Nephron (organoid): ENCODE measurements around the gene MKNK2.

ENCODE experiments used
- H3K27ac Mint-ChIP-seq, 3 experiments: 2 replicates each; pipeline ENCODE4 v1.8.0; 2020; ENCODE audit warnings: mixed read lengths in 3 of 3, mild to moderate bottlenecking in 2 of 3, moderate library complexity in 1 of 3
- H3K27me3 Mint-ChIP-seq: 2 replicates; pipeline ENCODE4 v1.8.0; 2021; ENCODE audit warnings: low read depth, mild to moderate bottlenecking, moderate library complexity, mixed read lengths
- H3K36me3 Mint-ChIP-seq: 2 replicates; pipeline ENCODE4 v1.8.0; 2020; ENCODE audit warnings: low read depth, mixed read lengths
- H3K4me1 Mint-ChIP-seq: 2 replicates; pipeline ENCODE4 v1.8.0; 2020; ENCODE audit warnings: mixed read lengths
- H3K4me3 Mint-ChIP-seq, 3 experiments: 2 replicates each; pipeline ENCODE4 v1.8.0; 2020; ENCODE audit warnings: mild to moderate bottlenecking in 3 of 3, mixed read lengths in 3 of 3, moderate library complexity in 2 of 3
- H3K9me3 Mint-ChIP-seq: 2 replicates; pipeline ENCODE4 v1.8.0; 2020; ENCODE audit warnings: mixed read lengths
- TF ChIP-seq, protein P1 (sequence below), 3 experiments: fragments of 200-600 bp; sonication (generic); IDR thresholded peaks; one replicate each; pipeline ENCODE4 v1.5.0; 2021; ENCODE audit warnings: antibody characterized with exemption in 3 of 3; ENCODE audit not compliant: unreplicated experiment in 3 of 3

Gene MKNK2

DNA sequence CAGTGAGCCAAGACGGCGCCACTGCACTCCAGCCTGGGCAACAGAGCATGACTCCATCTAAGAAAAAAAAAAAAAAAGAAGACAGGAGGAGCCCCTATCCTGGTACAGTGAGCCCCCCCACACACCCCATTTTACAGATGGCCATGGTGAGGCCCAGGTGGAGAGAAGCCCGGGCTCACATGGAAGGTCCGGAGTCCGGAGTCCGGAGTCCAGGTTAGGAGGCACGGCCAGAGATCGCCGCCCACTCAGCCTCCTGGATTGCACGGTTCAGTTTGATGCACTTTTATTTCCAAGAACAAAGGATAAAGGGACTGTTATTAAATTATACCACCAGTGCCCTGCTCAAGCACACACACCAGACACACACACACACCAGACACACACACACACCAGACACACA is 24.3 kb downstream of the MKNK2 start:
- Mint-ChIP-seq H3K36me3 (no peaks in the 10 kb centered on the region), H3K27ac (no peak overlapping the region), H3K4me3 (no peak overlapping the region), H3K9me3 (peaks cover 7% of the 10 kb centered on the region), H3K4me1 (no peaks in the 10 kb centered on the region), H3K27me3 (peaks cover 5% of the 10 kb centered on the region)
- TF ChIP-seq, protein P1, sequence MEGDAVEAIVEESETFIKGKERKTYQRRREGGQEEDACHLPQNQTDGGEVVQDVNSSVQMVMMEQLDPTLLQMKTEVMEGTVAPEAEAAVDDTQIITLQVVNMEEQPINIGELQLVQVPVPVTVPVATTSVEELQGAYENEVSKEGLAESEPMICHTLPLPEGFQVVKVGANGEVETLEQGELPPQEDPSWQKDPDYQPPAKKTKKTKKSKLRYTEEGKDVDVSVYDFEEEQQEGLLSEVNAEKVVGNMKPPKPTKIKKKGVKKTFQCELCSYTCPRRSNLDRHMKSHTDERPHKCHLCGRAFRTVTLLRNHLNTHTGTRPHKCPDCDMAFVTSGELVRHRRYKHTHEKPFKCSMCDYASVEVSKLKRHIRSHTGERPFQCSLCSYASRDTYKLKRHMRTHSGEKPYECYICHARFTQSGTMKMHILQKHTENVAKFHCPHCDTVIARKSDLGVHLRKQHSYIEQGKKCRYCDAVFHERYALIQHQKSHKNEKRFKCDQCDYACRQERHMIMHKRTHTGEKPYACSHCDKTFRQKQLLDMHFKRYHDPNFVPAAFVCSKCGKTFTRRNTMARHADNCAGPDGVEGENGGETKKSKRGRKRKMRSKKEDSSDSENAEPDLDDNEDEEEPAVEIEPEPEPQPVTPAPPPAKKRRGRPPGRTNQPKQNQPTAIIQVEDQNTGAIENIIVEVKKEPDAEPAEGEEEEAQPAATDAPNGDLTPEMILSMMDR (IDR thresholded peaks at IDR 0.05; ENCODE audit: unreplicated experiment in 3 of 3): no peak

DNA sequence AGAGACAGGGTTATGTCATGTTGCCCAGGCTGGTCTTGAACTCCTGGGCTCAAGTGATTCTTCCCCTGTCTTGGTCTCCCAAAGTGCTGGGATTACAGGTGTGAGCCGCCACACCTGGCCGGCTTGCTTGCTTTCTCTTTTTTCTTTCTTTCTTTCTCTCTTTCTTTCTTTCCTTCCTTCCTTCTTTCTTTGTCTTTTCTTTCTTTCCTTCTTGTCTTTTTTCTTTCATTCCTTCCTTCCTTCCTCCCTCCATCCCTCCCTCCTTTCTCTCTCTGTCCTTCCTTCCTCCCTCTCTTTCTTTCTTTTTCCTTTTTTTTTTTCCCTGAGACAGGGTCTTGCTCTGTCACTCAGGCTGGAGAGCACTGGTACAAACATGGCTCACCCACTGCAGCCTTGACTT is 28.8 kb downstream of the MKNK2 start:
- no peak overlapping the region for H3K4me3 Mint-ChIP-seq
- no peak overlapping the region for H3K27ac Mint-ChIP-seq
- peaks cover 5% of the 10 kb centered on the region for H3K27me3 Mint-ChIP-seq
- H3K36me3 Mint-ChIP-seq: no peaks in the 10 kb centered on the region
- H3K4me1 Mint-ChIP-seq: peaks cover 6% of the 10 kb centered on the region
- TF ChIP-seq, protein P1 (IDR thresholded peaks at IDR 0.05; ENCODE audit: unreplicated experiment in 3 of 3): no peak
- H3K9me3 Mint-ChIP-seq: peaks cover 7% of the 10 kb centered on the region

DNA sequence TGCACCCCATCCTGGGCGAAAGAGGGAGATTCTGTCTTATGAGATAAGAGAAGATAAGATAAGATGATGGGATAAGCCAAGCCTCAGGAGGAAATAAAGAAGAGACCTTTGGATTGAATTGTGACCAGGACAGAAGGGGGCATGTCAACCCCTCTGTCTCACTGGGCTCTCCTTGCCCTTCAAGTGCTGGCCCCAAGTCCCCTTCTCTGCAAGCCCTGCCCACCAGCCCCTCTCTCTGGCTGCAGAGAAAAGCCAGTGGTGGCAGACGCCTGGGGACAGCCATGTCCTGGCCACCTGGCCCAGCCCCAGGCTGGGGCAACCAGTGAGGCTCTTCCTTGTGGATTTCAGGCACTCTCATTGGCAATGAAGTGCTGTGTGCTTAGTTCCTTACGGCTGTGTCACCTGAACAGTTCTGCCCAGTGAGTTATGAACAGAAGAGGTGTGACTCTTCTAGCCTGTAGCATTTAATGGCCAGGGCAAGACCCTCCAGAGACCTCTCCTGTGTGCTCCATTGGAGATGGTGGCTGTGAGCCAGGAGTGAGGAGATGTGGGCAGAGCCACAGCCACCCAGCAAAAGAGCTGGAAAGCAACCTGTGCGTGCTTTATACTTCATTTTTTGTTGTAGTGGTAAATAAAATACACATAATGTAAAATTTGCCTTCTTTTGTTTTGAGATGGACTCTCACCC is 29.4 kb downstream of the MKNK2 start:
- TF ChIP-seq, protein P1 (IDR thresholded peaks at IDR 0.05; ENCODE audit: unreplicated experiment in 3 of 3): no peak
- no peak overlapping the region for H3K4me3 Mint-ChIP-seq
- peaks cover 6% of the 10 kb centered on the region for H3K4me1 Mint-ChIP-seq
- H3K36me3 Mint-ChIP-seq: no peaks in the 10 kb centered on the region
- H3K9me3 Mint-ChIP-seq: peaks cover 5% of the 10 kb centered on the region
- H3K27ac Mint-ChIP-seq: no peak overlapping the region
- H3K27me3 Mint-ChIP-seq: peaks cover 5% of the 10 kb centered on the region

DNA sequence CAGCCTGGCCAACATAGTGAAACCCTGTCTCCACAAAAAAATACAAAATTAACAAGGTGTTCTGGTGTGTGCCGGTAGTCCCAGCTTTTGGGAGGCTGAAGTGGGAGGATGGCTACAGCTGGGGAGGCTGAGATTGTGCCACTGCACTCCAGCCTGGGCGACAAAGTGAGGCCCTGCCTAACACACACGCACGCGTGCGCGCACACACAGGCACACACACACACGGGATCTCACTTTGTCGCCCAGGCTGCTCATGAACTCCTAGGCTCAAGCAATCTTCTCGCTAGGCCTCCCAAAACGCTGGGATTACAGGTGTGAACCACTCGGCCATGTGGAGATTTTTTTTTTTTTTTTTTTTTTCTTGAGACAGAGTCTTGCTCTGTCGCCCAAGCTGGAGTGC is 32.3 kb downstream of the MKNK2 start:
- Mint-ChIP-seq H3K4me1 (peaks cover 6% of the 10 kb centered on the region), H3K9me3 (no peaks in the 10 kb centered on the region), H3K36me3 (no peaks in the 10 kb centered on the region)

DNA sequence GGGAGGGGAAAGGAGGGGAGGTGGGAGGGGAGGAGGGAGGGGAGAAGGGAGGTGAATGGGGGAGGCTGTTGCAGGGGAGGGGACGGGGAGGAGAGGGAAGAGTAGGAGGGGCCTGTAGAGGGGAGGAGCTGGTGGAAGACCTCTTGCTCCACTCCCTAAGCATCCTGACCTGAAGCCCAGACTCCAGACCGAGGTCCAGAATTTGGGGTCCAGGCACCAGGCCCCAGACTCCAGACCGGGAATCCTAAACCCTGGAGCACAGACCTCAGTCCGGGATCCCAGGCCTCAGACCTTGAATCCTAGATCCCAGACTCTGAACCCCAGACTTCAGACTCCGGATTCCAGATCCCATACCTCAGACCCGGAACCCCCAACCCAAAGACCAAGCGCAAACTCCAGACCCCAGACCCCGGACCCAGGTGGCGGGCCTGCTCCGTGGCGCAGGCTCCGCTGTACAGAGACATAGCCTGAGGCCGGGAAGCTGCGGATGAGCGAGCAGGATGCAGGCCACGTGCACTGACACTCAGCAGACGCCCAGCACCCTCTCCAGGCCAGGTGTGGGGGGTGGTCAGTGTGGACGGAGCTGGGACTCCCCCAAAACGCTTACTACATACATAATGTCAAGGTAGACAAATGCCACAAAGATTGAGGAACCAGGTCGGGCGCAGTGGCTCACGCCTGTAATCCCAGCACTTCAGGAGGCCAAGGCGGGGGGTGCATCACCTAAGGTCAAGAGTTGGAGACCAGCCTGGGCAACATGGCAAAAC is 34.8 kb downstream of the MKNK2 start:
- H3K9me3 Mint-ChIP-seq: no peaks in the 10 kb centered on the region
- peaks cover 6% of the 10 kb centered on the region for H3K4me1 Mint-ChIP-seq
- no peaks in the 10 kb centered on the region for H3K27me3 Mint-ChIP-seq
- peak overlapping the region in 1 of 3 experiments; percentile 38 for H3K27ac Mint-ChIP-seq
- peaks cover 13% of the 10 kb centered on the region for H3K36me3 Mint-ChIP-seq
- H3K4me3 Mint-ChIP-seq: peak overlapping the region; percentile 67 to 78 (median 72)
- TF ChIP-seq, protein P1 (IDR thresholded peaks at IDR 0.05; ENCODE audit: unreplicated experiment in 3 of 3): no peak

More for the DNA sequence above, 32.3 kb downstream of the MKNK2 start:
- H3K4me3 Mint-ChIP-seq: no peak overlapping the region
- TF ChIP-seq, protein P1 (IDR thresholded peaks at IDR 0.05; ENCODE audit: unreplicated experiment in 3 of 3): no peak
- H3K27me3 Mint-ChIP-seq: peaks cover 5% of the 10 kb centered on the region
- H3K27ac Mint-ChIP-seq: no peak overlapping the region
